Measurements from ENCODE around the gene CATSPERD.

CATSPERD gene

DNA sequence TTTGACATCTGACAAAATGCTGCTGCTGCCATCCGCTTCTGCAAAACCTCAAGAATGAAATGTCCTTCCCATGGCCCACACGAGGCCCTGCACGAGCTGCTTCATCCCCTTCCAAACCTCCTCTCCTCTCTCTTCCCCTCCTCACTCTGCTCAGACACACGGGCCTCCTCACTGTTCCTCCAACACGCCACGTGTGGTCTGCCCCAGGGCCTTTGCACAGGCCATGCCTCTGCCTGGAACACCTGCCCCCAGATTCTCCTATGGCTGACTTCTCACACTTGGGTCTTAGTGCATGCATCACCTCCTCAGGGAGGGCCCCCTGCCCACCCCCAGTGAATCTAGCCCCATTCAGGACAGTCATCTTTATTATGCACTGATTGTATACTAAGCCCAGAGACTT, 100.3 kb downstream of the CATSPERD start:
- H3K4me1 ChIP-seq: no peaks in the 10 kb centered on the region
- H3K36me3 ChIP-seq (ENCODE audit: control insufficient read depth, insufficient read depth, low read length): no peaks in the 10 kb centered on the region
- no peak overlapping the region for H2AFZ ChIP-seq
- no peak overlapping the region for H3K27ac ChIP-seq
- H3K4me2 ChIP-seq (ENCODE audit: low read length): no peak overlapping the region
- no peaks in the 10 kb centered on the region for H3K79me2 ChIP-seq
- no peak overlapping the region for H3K9ac ChIP-seq
- no peak overlapping the region for H3K4me3 ChIP-seq (ENCODE audit: low read depth, low read length)
- H3K27me3 ChIP-seq (ENCODE audit: control insufficient read depth, insufficient read depth, low read length): no peaks in the 10 kb centered on the region
- H3K9me3 ChIP-seq (ENCODE audit: control insufficient read depth, low read length): no peaks in the 10 kb centered on the region
- TF ChIP-seq, protein P1, sequence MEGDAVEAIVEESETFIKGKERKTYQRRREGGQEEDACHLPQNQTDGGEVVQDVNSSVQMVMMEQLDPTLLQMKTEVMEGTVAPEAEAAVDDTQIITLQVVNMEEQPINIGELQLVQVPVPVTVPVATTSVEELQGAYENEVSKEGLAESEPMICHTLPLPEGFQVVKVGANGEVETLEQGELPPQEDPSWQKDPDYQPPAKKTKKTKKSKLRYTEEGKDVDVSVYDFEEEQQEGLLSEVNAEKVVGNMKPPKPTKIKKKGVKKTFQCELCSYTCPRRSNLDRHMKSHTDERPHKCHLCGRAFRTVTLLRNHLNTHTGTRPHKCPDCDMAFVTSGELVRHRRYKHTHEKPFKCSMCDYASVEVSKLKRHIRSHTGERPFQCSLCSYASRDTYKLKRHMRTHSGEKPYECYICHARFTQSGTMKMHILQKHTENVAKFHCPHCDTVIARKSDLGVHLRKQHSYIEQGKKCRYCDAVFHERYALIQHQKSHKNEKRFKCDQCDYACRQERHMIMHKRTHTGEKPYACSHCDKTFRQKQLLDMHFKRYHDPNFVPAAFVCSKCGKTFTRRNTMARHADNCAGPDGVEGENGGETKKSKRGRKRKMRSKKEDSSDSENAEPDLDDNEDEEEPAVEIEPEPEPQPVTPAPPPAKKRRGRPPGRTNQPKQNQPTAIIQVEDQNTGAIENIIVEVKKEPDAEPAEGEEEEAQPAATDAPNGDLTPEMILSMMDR (IDR thresholded peaks at IDR 0.05): no peak

DNA sequence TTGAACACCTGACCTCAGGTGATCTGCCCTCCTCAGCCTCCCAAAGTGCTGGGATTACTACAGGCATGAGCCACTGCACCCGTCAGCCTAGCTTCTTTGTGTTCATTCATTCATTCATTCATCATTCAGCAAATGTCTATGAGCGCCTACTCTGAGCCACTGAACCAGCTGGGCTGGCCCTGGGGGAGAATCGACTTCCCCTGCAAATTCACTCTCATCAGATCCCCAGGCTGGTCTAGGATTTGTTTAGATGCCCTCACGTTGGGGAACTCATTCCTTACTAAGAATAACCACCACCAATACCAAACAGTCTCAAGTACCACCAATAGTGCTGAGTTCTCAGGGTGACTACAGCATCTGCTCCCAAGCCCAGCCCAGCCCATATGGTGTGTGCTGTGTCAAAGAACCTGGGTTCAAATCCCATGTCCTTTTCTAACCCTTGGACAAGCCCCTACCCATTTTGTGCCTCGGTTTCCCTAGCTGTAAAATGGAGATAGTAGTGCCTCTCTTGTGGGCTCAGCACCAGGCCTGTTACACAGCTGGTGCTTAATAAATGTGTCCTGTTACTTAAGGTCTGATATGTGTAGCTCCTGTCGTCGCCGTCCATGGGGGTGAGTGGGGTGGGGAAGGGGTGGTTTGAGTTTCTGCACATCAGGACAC, 101.2 kb downstream of the CATSPERD start:
- Histone ChIP-seq H3K4me3 (ENCODE audit: low read depth, low read length) (no peak overlapping the region), H3K27ac (no peak overlapping the region), H2AFZ (no peak overlapping the region), H3K4me2 (ENCODE audit: low read length) (no peak overlapping the region), H3K79me2 (no peaks in the 10 kb centered on the region), H3K9ac (no peak overlapping the region), H3K27me3 (ENCODE audit: control insufficient read depth, insufficient read depth, low read length) (no peaks in the 10 kb centered on the region), H3K4me1 (no peaks in the 10 kb centered on the region), H3K36me3 (ENCODE audit: control insufficient read depth, insufficient read depth, low read length) (no peaks in the 10 kb centered on the region), H3K9me3 (ENCODE audit: control insufficient read depth, low read length) (no peaks in the 10 kb centered on the region)
- TF ChIP-seq, protein P1 (IDR thresholded peaks at IDR 0.05): no peak

DNA sequence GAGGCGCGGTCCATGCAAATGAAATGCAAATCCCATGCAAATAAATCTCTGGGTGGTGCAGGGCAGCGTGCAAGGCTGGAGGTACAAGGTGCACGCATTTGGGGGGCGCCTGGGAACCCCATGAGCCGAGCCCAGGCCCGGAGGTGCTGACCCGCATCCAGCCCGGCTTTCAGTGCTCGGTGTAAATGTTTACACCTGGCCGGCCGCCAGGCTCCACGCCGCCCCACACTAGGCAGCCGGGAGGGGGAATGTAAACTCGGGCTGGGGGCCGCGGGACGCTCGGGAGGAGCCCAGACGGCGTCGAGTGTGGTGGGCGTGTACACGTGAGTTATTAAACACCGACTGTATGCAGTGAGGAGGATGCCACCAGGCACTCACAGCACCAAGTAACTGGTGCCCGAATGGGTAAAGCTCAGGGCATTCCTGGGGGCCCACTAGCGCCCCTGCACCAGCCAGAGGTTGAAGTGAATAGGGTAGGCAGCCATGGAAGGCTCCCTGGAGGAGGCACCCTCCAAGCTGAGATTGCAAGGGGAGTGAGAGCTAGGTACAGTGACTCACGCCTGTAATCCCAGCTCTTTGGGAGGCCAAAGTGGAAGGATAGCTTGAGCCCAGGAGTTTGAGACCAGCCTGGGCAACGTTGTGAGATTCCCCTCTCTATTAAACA, 101.9 kb downstream of the CATSPERD start:
- Histone ChIP-seq H3K27ac (no peak overlapping the region), H3K4me3 (ENCODE audit: low read depth, low read length) (no peak overlapping the region), H2AFZ (no peak overlapping the region), H3K79me2 (no peaks in the 10 kb centered on the region), H3K9me3 (ENCODE audit: control insufficient read depth, low read length) (no peaks in the 10 kb centered on the region), H3K4me2 (ENCODE audit: low read length) (no peak overlapping the region), H3K27me3 (ENCODE audit: control insufficient read depth, insufficient read depth, low read length) (no peaks in the 10 kb centered on the region), H3K9ac (no peak overlapping the region), H3K36me3 (ENCODE audit: control insufficient read depth, insufficient read depth, low read length) (no peaks in the 10 kb centered on the region), H3K4me1 (no peaks in the 10 kb centered on the region)
- TF ChIP-seq, protein P1 (IDR thresholded peaks at IDR 0.05): no peak

- Histone ChIP-seq H3K4me1 (no peaks in the 10 kb centered on the region), H3K36me3 (ENCODE audit: control insufficient read depth, insufficient read depth, low read length) (no peaks in the 10 kb centered on the region), H3K4me2 (ENCODE audit: low read length) (no peak overlapping the region), H2AFZ (no peak overlapping the region), H3K27me3 (ENCODE audit: control insufficient read depth, insufficient read depth, low read length) (no peaks in the 10 kb centered on the region), H3K9ac (no peak overlapping the region), H3K4me3 (ENCODE audit: low read depth, low read length) (no peak overlapping the region), H3K27ac (no peak overlapping the region), H3K79me2 (no peaks in the 10 kb centered on the region), H3K9me3 (ENCODE audit: control insufficient read depth, low read length) (no peaks in the 10 kb centered on the region)
- TF ChIP-seq, protein P1 (IDR thresholded peaks at IDR 0.05): no peak
Measured at GRCh38 chr19:5823579-5824281, 103.3 kb downstream of the CATSPERD start.
